BJ (cell line): ENCODE results near the gene STRBP. TPM values are rescaled to one million over a fixed set of nuclear protein-coding genes. Genes with fewer than 3 reads are reported as not detected.
"Not testable (repeated sequence)": the region's sequence is repeated elsewhere in the genome, so short reads cannot be mapped to it uniquely, and the experiment has no call there.

Experiments
- CTCF ChIA-PET: fragments of 350-600 bp; formaldehyde crosslinking; extraction: SDS; loops from one replicate; lab custom pipeline; 2021; ENCODE audit warnings: antibody characterized with exemption, inconsistent platforms; lab: Yijun Ruan, JAX
- POLR2A ChIA-PET: fragments of 300-600 bp; sonication (Branson Sonifier 250); formaldehyde crosslinking; extraction: SDS; loops from one replicate; lab custom pipeline; 2021; ENCODE audit warnings: antibody characterized with exemption; lab: Charles Lee
- DNase-seq: peaks from one replicate; pipeline ENCODE4 v3.0.0-alpha.2; 2011; ENCODE audit warnings: low read depth
- H3K27me3 ChIP-seq: 2 replicates; pipeline ENCODE4 v1.6.0; 2011; ENCODE audit warnings: low read length; ENCODE audit not compliant: control insufficient read depth, insufficient read depth
- H3K36me3 ChIP-seq: 2 replicates; pipeline ENCODE4 v1.5.1; 2011; ENCODE audit warnings: low read length; ENCODE audit not compliant: control insufficient read depth, insufficient read depth
- H3K4me3 ChIP-seq: 2 replicates; pipeline ENCODE4 v1.5.1; 2011; ENCODE audit warnings: low read depth, mild to moderate bottlenecking, control low read depth, low read length
- CTCF ChIP-seq: IDR thresholded peaks from 2 replicates; pipeline ENCODE4 v1.5.1; 2011; ENCODE audit warnings: low read depth, mild to moderate bottlenecking, control low read depth, inconsistent platforms, low read length, moderate library complexity; ENCODE audit not compliant: insufficient read depth
- polyA plus RNA-seq: library from polyadenylated mRNA; depleted of rRNA; stranded (reverse); fragments of >200 nt; gene quantifications from 2 replicates; pipeline ENCODE4 v1.2.3, GENCODE V29; 2011

STRBP gene
- polyA plus RNA-seq, 1 experiment: 1.1 TPM

- TF ChIP-seq CTCF: no peak
- DNase-seq: no peak
- 0 out of 2 replicates have a peak, but pooled peaks cover 1% of the 10 kb centered on the region for H3K27me3 ChIP-seq
- ChIA-PET CTCF (no interaction called here), POLR2A (no interaction called here)
- no peaks in the 10 kb centered on the region for H3K36me3 ChIP-seq
- H3K4me3 ChIP-seq: no peak overlapping the region
Measured at GRCh38 chr9:123278361-123278760, 10.0 kb upstream of the STRBP start.

GRCh38 chr9:123276551-123276950 lies 8.2 kb upstream of the STRBP start:
- H3K4me3 ChIP-seq: no peak overlapping the region
- CTCF ChIA-PET: no interaction called here
- no peak for DNase-seq
- POLR2A ChIA-PET: no interaction called here
- no peak for TF ChIP-seq CTCF
- no peaks in the 10 kb centered on the region for H3K27me3 ChIP-seq
- H3K36me3 ChIP-seq: no peaks in the 10 kb centered on the region

- DNase-seq, CTCF ChIA-PET, POLR2A ChIA-PET, H3K36me3 ChIP-seq, H3K4me3 ChIP-seq: not testable (repeated sequence)
- peaks cover 14% of the 10 kb centered on the region for H3K27me3 ChIP-seq
Measured at GRCh38 chr9:123271133-123271532, 2.7 kb upstream of the STRBP start.

- DNase-seq: no peak
- TF ChIP-seq CTCF: no peak
- CTCF ChIA-PET: no interaction called here
- Histone ChIP-seq H3K4me3 (no peak overlapping the region), H3K36me3 (no peaks in the 10 kb centered on the region), H3K27me3 (peaks cover 17% of the 10 kb centered on the region)
- POLR2A ChIA-PET: no interaction called here
Measured at GRCh38 chr9:123269281-123269680, 895 bp upstream of the STRBP start.

- peaks cover 18% of the 10 kb centered on the region for H3K27me3 ChIP-seq
- DNase-seq: no peak
- ChIA-PET CTCF (no interaction called here), POLR2A (no interaction called here)
- no peak for TF ChIP-seq CTCF
- H3K4me3 ChIP-seq: peak overlapping the region; percentile 54
- H3K36me3 ChIP-seq: no peaks in the 10 kb centered on the region
Measured at GRCh38 chr9:123268199-123268464, 254 bp downstream of the STRBP start.

GRCh38 chr9:123267481-123268198 lies 746 bp downstream of the STRBP start:
- ChIA-PET CTCF (no interaction called here), POLR2A (no interaction called here)
- no peak for TF ChIP-seq CTCF
- peak overlapping the region; percentile 54 for H3K4me3 ChIP-seq
- DNase-seq: no peak
- H3K27me3 ChIP-seq: peaks cover 19% of the 10 kb centered on the region
- no peaks in the 10 kb centered on the region for H3K36me3 ChIP-seq
